Kidney glomerular epithelial cell (primary cell): ENCODE results near the gene HOMER2.
"Not testable (repeated sequence)": the region's sequence is repeated elsewhere in the genome, so short reads cannot be mapped to it uniquely, and the experiment has no call there.

ENCODE experiments used
- DNase-seq: peaks from one replicate; lab custom pipeline; 2025; lab: John Stamatoyannopoulos, UW

HOMER2 gene

DNA sequence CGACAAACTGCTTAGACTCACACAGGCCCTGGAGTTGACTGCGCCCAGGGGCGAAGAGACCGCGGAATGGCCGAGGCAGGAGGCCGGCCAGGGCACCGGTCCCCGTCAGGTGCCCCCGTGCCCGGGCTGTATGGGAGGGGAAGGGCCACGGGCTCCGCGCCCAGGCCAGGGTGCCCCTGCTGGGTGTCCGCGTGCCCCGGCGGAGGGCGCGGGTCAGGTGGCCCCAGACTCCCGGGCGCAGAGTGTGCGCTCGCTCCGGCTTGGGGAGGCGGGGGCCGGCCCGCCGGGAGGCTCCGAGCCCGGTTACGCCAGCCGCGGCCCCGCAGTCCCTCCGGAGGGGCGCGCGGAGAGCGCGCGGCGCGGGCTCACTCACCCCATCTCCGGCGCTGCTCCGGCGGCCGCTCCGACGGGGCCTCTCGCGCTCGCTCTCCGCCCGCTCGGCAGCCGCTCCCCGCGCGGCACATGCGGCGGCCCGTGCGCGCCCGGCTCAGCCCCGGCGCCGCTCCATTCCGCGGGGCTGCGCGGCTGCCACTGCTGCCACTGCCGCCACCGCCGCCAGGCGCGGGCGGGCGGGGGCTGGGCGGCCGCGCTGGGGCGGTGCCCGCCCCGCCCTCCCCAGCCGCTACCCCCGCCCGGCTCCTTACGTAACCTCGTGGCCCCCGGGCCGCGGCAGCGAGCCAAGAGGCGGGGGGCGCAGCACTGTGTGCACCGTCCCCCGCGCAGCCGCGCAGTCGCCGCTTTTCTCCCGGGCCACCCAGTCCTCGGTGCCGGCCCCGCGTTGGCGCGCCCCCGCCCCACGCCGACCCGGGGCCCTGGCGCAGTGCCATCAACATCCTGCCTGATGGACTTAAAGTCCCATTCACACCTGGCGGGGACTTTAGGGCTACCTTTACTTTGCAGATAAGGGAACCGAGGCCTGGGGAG, at the start of gene HOMER2:
HOMER2 (minus strand) TSS at position 563 of the 924 bp plus-strand sequence; CDS start at position 378, 185 bp downstream.
- no peak for DNase-seq

DNA sequence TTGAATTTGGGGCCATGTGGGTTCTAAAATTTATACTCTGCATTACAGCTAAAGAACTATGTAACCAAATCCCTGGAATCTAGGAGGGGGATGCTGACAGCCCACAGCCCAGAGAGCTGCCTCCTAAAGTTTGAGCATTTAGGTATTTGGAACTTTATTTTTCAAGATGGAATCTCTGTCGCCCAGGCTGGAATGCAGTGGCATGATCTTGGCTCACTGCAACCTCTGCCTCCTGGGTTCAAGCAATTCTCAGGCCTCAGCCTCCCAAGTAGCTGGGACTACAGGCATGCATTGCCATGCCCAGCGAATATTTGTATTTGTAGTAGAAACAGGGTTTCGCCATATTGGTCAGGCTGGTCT, 48.1 kb upstream of the HOMER2 start:
- DNase-seq, result not testable (repeated sequence)

DNA sequence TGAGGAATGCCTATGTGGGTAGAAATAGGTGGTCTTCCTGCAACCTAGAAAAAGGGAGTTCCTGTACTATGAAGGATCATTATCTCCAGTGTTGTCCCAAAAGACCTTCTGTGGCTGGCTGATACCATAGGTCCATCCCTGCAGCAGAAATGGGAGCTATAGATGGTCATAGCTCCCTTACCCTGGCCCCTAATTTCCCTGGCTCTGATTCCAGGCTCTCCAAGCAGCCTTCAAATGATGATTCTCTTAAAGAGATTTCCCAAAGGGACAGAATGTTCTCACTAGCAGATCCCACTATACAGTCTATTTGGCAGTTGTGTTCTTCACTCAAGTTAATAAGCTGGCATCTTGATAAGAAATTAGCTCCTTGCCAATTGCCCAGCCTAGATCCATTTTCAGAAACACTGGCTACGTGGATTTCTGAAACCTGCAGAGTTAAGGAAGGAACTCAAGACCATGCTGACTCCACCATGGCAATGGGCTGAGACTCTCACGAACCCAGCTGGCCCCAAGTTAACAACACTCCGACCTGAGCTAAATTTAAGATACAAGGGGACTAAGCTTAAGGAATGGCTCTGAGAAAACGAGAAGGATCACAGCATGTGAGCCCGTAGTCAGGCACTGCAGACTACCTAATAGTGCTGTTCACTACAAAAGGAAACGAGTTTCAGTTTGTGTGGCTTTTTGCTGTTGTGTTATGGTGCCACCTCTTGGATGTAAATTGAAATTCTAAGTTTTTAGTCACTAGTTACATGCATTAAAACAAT, 47.6 kb upstream of the HOMER2 start:
- peak; percentile 36 for DNase-seq

DNA sequence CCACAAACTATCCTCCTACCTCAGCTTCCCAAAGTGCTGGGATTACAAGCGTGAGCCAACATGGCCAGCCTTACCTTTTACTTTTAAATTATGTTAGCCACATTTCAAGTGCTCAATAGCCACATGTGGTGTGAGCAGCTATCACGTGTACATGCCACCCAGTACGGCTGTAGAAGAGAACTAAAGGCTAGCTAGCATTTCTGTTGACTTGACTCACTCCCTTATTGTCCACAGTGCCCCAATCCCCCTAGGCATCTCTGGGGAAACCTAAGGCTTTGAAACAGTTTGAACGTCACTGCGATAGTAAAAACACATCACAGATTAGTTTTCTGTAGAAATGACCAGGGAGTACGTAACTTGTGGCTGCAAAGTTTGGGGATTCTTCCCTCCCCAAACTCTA, 46.9 kb upstream of the HOMER2 start:
- DNase-seq, result no peak

DNA sequence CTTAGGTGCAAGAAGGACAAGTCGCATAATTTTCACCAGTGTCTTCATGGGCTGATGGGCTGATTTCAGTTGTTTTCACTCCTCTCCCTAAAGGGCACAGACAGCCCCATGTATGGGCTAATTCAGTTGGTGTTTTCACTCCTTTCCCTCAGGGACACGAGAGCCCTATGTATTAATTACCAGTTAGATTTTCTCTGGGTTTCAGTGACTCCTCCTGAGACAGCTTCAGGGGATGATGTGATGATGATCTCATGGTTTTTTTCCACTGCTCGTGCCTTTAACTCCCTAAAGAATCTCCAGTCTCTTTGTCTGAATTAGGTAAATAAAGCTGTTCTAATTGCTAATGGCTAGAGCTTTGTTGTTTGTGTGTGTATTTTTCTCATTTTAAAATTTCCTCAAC, 43.4 kb upstream of the HOMER2 start:
- DNase-seq, result no peak

DNA sequence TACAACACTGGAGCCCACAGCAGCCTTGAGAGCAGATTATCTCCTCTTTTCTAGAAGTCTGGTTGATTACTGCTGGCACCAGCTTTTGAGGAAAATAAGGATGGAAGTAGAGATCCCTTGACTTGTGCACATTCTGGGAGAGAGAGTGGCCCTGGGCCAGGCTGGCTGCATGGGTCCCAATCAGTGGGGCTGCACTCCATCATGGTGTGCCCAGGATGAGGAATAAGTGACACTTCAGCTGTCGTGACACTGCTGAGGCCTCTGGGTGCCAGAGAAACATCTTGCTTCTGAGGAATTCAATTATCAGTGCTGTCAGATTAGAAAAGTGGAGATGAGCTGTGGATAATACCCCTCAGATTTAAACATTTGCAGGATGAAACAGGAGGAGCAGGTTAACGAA, 42.6 kb upstream of the HOMER2 start:
- DNase-seq, result no peak

DNA sequence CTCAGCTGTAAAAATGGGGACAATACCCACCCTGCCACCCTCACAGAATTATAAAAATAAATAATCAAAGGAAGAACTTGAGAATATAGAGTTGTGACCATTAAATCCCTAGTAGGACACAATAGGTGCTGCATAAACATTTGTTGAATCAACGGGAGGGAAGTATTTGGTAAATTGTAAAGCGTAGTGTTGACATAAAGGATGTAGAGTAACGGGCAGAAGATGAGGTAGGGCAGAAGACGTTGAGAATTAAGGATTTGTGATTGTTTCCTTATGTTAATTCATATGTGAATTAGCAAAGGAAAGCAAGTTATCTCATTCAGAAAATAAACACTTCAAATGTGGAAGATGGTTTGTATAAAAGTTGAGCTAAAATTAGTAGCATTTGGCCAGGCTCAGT, 40.6 kb upstream of the HOMER2 start:
- DNase-seq, result no peak

DNA sequence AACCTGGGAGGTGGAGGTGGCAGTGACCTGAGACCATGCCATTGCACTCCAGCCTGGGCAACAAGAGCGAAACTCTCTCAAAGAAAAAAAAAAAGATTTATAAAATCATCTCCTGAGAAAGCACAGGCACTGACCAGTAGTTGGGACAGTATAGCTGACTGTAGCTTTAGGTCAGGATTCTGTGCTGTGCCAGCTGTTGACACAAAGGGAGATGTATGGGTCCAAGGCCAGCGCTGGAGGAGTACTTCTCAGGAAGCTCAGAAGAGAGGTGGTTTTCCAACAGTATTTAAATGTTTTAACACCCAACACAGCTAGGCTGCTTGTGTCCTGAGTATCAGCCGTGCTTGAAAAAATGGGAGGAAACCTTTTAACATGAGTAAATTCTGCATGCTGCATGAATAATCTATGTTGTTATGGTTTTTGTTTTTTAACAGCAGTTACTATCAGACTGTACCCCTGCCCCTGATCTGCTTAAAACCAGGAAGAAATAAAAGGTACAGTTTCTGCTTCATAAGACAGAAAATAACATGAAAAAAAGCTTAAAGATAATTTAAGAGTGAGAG, 40.0 kb upstream of the HOMER2 start:
- DNase-seq, result no peak

DNA sequence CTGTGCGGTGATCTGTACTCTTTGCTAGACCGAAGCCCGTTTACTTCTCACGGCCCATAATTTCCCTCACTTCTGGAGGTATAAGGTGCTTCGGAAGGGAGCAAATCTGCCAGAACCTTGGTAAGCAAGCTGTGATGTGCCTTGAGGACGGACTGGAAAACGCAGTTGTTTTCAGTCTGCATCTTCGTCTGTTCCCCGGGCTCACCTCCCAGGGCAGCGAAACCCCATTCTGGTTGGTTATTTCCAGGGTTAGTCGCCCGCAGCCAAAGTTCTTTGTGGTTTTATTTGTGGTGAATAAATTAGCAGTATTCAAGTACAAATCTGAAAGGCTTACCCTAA, 33.9 kb upstream of the HOMER2 start:
- DNase-seq, result peak; percentile 40

DNA sequence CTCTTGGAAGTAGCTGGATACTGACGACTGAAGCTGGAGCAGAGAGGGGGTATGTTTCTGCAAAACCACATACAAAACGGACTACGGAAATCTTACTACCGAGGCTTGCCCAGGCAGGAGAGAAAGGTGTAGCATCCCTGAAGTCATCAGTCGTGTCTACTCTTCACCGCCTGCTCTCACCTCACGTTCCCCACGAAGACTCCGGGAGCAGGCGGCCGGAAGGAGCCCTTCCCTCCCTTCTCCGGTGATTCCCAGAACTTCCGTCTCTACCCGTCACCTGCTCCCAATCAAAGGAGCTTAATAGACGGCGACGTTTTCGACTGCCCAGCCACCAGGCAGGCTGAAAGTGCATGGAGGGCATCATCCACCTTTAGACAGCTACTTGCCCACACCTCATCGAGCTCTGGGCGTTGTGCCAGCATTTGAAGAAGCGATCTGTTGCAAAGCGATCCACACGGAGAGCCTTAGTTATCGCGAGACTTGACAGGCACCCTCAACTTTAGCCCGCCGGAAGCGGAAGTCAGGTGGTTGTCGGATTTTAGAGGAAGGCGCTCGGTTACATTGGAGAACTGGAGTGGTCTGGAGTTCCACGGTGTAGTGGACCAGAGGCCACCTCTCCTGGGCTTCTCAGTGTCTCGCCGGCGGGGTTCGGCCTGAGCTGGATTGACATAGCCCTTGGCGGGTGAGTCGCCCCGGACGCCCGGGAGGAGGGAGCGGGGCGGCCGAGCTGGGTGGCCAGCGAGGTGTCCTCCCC, 33.3 kb upstream of the HOMER2 start, which contains the start of gene RAMAC:
RAMAC (plus strand) TSS at position 523 of the 754 bp plus-strand sequence. CDS start 2,809 bp downstream, outside the sequence.
- peak; percentile 92 for DNase-seq

DNA sequence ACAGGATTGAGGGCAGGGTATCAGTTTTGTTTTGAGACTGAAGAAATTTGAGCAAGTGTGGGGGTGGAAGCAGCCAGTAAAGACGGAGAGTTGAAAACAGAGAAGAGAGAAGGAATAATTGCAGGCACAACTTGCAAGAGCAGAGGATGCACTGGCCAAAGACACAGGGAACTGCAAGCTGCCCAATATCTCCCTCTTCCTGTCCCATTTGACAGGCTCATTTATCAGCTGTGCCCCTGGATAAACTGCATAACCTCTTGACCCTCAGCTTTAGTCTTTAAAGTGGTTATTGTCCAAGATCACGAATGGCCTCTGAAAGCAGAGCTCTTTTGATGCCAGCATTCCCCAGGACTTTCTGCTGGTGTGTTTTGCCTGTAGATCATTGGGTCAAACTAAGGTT, 28.5 kb upstream of the HOMER2 start:
- DNase-seq, result no peak

DNA sequence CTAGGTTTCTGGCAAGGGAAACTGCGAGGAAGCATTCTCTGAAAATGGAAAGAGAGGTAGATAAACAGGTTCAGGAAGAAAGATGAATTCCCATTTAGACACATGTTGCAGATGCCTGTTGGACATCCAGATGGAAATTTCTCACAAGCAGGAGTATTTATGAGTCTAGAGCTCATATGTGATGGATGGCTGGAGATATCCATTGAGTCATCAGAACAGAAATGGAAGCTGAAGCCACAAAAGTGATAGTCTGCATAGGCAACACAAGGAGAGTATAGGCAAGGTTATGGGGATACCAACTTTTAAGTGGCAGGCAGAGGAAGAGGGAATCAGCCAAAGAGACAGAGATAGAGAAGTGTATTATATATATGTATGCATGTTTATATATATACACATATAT, 27.2 kb upstream of the HOMER2 start:
- DNase-seq, result no peak

DNA sequence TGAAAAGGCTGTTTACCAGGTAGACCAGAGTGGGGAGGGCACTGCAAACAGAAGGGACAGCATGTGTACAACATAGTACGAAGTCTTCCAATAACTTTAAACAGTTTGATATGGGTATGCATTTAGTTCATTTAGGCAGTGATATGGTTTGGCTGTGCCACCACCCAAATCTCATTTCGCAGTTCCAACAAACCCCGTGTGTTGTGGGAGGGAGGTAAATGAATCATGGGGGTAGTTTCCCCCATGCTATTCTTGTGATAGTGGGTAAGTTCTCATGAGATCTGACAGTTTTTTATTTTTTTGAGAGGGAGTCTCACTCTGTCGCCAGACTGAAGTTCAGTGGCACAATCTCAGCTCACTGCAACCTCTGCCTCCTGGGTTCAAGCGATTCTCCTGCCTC, 25.9 kb upstream of the HOMER2 start:
- no peak for DNase-seq

DNA sequence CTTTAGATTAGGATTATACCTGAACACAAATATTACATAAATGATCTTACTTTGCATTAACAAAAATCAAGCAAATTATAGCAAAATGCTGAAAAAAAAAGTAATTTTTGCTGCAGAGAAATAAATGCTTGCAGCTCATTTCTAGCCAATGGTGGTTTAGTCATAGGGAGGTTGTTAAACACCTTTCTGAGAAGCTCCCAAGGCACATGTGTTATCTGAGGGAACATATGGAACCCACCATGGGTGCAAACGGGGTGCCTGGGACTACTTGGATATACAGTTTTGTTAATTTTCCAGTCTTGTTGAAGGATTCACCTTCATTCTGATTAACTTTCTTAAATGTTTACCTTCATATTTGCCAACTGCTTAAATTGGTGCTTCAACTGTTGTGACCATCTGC, 24.6 kb upstream of the HOMER2 start:
- DNase-seq, result no peak

DNA sequence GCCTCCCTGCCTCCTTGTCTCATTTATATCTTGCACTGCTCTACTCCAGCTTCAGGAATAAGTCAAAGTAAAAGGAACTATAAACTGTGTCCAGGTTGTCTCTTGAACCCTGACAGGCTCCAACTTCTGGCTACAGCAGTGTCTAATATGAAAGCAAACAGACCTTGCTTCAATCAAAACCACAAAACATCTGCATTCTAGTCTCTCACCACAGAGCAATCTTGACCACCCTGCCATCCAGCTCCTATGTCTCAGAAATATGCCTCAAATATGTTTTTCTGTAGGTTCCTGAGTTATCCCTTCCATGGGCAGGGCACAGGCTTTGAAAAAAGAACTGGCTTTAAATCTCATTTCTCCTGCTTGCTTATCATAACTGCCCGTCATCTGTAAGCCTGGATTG, 20.5 kb upstream of the HOMER2 start:
- DNase-seq, result no peak

DNA sequence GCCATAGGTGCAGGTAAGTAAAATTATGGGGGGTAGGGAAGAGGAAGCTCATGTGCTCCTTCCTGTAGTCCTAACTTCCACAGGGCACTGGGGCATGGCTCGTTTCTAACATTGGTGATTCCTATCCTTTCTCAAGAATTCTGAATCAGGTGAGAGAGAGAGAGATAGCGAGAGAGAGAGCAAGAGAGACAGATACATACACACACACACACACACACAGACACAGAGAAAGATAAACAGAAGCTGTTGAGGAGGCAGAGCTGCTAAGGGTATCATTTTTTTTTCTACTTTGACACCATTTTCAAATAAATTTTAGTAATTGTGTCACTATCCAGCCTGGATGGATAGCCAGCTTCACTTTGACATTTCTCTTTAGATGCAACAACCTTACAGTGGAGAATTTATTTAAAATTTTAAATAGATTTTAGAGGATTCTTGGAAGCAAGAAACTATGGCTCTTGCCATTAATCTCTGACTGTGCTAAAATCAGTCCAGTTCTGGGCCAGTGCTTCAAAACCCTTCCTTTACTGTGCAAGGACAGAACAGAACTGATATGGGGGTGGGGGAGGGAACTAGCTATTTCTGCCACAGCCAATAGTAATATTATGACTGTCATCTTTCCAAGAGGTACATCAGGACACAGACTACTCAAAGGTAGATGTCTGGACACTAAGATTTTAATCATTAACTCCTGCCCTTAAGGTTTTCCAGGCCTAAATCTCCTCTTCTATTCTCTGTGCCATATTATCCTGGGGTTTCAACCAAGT, 18.9 kb upstream of the HOMER2 start:
- DNase-seq, result no peak

DNA sequence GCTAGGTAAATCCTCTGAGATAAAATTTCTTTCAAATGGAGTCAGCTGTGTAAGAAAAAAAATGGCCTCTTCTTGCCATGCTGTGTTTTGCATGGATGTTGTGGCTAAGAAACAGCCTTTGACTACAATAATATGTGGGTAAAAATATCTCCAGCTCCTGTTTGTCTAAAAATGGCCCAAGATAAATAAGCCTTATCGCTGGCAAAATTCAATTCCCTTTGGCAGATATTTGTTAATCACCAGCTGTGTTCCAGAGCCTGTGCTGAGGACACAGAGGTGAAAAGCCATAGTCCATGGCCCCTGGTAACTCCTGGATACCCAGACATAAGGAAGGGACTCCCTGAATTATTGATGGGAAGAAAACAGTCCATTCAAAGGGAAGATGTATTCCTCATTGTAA, 18.2 kb upstream of the HOMER2 start:
- no peak for DNase-seq

DNA sequence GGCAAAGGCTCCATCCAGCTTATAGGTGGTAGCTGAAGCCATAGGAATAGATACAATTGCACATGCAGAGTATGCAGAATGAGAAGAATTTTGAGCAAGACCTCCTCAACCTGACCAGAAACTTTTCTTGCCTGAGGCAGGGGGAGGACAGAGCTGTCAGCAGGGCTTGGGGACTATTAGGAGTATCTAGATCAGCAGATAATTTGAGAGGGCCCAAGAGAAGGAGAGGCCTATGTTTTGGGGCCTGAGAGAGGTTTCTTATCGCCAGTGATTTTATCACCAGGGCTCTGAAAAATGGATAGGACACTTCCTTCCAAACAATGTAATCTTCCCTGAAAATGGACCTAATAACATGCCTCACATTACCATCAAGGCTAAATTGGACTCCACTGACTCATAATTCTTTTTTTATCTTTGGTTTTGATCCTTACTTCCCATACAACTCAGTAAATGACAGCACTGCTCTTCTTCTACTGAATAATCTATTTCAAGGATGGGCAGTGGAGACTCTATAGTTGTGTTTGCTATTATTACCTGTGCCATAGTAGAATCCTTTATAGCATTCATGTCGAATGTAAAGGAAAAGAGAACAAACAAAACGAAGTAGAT, 17.7 kb upstream of the HOMER2 start:
- no peak for DNase-seq

DNA sequence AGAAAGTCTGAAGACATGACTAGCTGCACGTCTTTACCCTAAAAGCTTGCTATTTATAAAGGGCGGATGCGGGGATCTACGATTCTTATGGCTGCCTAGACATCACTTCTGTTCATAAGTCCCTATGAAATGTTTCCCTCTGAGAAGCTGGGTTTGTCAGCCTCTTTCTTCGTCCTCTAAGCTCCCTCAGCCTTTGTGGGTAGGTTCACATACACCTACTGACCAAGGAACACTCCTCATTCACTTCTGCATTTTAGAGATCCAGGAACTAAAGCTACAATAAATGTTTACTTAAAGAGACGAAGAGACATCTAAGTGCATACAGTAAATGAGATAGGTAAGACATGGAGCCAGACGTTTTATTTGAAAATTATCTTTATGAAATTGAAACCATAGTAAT, 16.8 kb upstream of the HOMER2 start:
- DNase-seq, result no peak

DNA sequence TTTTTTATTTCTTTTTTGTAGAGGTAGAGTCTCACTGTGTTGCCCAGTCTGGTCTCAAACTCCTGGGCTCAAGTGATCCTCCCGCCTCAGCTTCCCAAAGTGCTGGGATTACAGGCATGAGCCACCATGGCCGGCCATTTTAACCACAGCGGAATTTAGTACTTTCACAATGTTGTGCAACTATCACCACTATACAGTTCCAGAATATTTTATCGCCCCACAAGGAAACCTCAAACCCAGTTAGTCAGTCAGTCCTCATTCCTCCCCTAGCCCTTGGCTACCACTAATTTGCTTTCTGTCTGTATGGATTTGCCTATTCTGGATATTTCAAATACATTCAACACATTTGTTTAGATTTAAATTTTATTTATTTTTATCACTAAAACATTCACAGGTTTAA, 15.5 kb upstream of the HOMER2 start:
- DNase-seq, result no peak

DNA sequence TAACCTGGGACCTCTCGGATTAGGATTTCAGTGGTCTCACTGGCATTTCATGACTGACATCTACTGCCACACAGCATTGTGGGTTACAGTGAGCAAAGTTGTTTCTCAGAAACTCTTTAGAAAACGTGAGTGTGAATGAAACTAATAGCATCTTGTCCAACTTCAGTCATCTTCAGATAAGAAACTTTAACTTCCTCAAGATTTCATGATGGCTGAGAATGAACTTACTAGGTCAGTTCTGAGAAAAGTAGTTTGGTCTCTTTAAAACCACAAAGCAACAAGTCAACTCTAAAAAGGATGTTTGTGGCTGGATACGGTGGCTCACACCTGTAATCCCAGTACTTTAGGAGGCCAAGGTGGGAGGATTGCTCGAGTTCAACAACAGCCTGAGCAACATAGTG, 14.2 kb upstream of the HOMER2 start:
- no peak for DNase-seq
